Adrenal gland (tissue), 12 donors: Measurements from ENCODE around the gene COQ8B. TPM values are rescaled to one million over a fixed set of nuclear protein-coding genes. Genes with fewer than 3 reads are reported as not detected.

ENCODE experiments used
- DNase-seq, 7 donors: peaks; one replicate each; pipeline ENCODE4 v3.0.0-alpha.2; 2019 to 2020
- H3K27ac ChIP-seq, 5 donors: fragments of 200-600 bp; sonication (generic) in 4 of 5; 1 replicate in 3 of 5; 2 replicates in 2 of 5; pipeline versions ENCODE4 v1.5.1 to v1.8.0; 2016 to 2020; ENCODE audit warnings: mild to moderate bottlenecking in 1 of 5
- H3K27me3 ChIP-seq: fragments of 200-600 bp; 2 replicates; pipeline ENCODE4 v1.8.0; 2021
- H3K36me3 ChIP-seq, 2 donors: fragments of 200-600 bp; replicated peaks in 1 of 2; 1 replicate in 1 of 2; 2 replicates in 1 of 2; pipeline versions ENCODE4 v1.5.1 to v1.8.0; 2018 to 2022
- H3K4me1 ChIP-seq, 2 donors: fragments of 200-600 bp; replicated peaks in 1 of 2; 1 replicate in 1 of 2; 2 replicates in 1 of 2; pipeline versions ENCODE4 v1.5.1 to v1.8.0; 2018 to 2021
- H3K4me3 ChIP-seq, 4 donors: fragments of 200-600 bp; sonication (generic) in 3 of 4; one replicate each; pipeline ENCODE4 v1.5.1; 2016 to 2018
- H3K9me3 ChIP-seq, 3 donors: fragments of 200-600 bp; sonication (generic) in 1 of 3; replicated peaks in 1 of 3; 1 replicate in 2 of 3; 2 replicates in 1 of 3; pipeline versions ENCODE4 v1.5.1 to v1.8.0; 2016 to 2021
- POLR2A ChIP-seq, 2 donors: fragments of 450-650 bp; IDR thresholded peaks; one replicate each; pipeline ENCODE4 v1.6.1; 2017; ENCODE audit warnings: antibody characterized with exemption in 2 of 2, mild to moderate bottlenecking in 2 of 2, moderate library complexity in 1 of 2
- WGBS, 4 donors: extraction: QIAGEN DNeasy Blood & Tissue Kit in 2 of 4; methylation state at CpG; one replicate each; pipeline versions ENCODE4 v1.1.5 to v1.1.7; 2013 to 2017; 5-methylcytosine and 5-hydroxymethylcytosine counted together
- intact Hi-C, 2 donors: fragments of 100-400 bp; cut with DNase I; formaldehyde crosslinking; loops; one replicate each; pipeline versions ENCODE4 v1.14.1 to v1.15.0; 2022 to 2023
- polyA plus RNA-seq, 3 donors: library from polyadenylated mRNA; stranded (reverse); fragments of 200-250 nt in 2 of 3; fragments of 350-450 nt in 1 of 3; fragmentation: Illumina TruSeq in 1 of 3; extraction: RNeasy Lipid Tissue Mini Kit (QIAGEN cat#74804) in 1 of 3; gene quantifications; one replicate each; pipeline ENCODE4 v1.2.3, GENCODE V29; 2013 to 2014
- total RNA-seq, 9 donors: library from RNA; depleted of rRNA in 4 of 9; stranded (reverse); fragments of >200 nt in 4 of 9; fragments of 120-200 nt in 1 of 9; fragmentation: NEBNext Ultra II Directional in 1 of 9; extraction: Animal tissue kit (Norgen Biotek cat#: 25700) in 1 of 9; gene quantifications; one replicate each; pipeline versions ENCODE4 v1.1.0 to v1.2.4, GENCODE V29; 2013 to 2023
- TF ChIP-seq, protein P1 (sequence below), 6 experiments: fragments of 450-650 bp in 4 of 6; fragments of 200-600 bp in 2 of 6; sonication (generic) in 1 of 6; IDR thresholded peaks; 1 replicate in 5 of 6; 2 replicates in 1 of 6; pipeline versions ENCODE4 v1.5.1 to v1.8.0; 2016 to 2021; ENCODE audit warnings: antibody characterized with exemption in 6 of 6, mild to moderate bottlenecking in 2 of 6, moderate library complexity in 1 of 6
- donor health status: healthy with polysubstance abuse.
- donor health status: Bipolar disorder and iron deficiency.
- donor health status: DM: yes; HTN: yes; CAD: no.
- donor health status: DM: no; HTN: no; CAD: no.
- donor health status: DM: no; HTN: no; CAD: no.
- donor health status: DM: yes; HTN: yes; CAD: no.

COQ8B gene
- total and polyA plus RNA-seq, 12 donors: 13.7 to 80.4 (median 48.9) TPM

DNA sequence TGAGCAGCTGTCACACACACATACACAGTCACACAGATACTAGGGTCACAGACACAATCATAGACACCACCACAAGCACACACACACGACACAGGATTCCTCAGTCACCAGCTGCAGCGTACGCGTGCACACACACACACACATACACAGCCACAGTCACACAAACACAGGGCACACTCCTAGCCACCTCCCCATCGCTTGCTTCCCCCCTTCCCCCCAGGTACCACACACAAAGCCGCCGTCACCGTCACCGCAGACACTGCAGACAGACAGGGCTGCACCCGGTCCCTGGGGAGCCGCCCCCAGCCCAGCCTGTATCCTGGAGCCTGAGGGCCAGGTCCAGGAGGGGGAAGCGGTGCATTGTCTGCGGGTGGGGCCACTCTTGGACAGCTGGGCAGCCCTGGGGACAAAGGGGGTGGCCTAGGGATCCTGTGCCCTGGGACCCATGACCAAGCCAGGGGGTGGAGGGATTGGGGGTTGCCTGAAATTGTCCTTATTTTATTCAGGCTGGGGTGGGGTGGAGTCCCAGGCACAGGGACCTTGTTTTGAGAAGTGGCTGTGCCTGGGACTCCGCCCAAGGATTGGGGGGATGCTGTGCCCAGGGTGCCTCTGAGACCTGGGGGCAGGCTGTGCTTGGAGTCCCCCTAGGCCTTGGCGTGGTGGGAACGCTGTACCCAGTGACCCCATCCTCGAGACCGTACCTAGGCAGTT lies 27.2 kb downstream of the COQ8B start:
- H3K27me3 ChIP-seq: no peaks in the 10 kb centered on the region
- intact Hi-C loops: no loop called here
- H3K36me3 ChIP-seq: peaks cover 0 to 9% of the 10 kb centered on the region in 2 donors
- no peak for DNase-seq
- peak overlapping the region in 1 of 4 donors; percentile 67 for H3K4me3 ChIP-seq
- 59 to 76% (median 63%) methylated on average over 8 to 18 of the region's 18 CpGs for WGBS, 4 donors
- TF ChIP-seq POLR2A (IDR thresholded peaks at IDR 0.05): no peak
- TF ChIP-seq, protein P1, sequence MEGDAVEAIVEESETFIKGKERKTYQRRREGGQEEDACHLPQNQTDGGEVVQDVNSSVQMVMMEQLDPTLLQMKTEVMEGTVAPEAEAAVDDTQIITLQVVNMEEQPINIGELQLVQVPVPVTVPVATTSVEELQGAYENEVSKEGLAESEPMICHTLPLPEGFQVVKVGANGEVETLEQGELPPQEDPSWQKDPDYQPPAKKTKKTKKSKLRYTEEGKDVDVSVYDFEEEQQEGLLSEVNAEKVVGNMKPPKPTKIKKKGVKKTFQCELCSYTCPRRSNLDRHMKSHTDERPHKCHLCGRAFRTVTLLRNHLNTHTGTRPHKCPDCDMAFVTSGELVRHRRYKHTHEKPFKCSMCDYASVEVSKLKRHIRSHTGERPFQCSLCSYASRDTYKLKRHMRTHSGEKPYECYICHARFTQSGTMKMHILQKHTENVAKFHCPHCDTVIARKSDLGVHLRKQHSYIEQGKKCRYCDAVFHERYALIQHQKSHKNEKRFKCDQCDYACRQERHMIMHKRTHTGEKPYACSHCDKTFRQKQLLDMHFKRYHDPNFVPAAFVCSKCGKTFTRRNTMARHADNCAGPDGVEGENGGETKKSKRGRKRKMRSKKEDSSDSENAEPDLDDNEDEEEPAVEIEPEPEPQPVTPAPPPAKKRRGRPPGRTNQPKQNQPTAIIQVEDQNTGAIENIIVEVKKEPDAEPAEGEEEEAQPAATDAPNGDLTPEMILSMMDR (IDR thresholded peaks at IDR 0.05): no peak
- H3K9me3 ChIP-seq: no peaks in the 10 kb centered on the region
- H3K4me1 ChIP-seq: peaks cover 13 to 15% of the 10 kb centered on the region in 2 donors
- H3K27ac ChIP-seq: peak overlapping the region in 3 of 5 donors; percentile 37 to 89 (median 64)

DNA sequence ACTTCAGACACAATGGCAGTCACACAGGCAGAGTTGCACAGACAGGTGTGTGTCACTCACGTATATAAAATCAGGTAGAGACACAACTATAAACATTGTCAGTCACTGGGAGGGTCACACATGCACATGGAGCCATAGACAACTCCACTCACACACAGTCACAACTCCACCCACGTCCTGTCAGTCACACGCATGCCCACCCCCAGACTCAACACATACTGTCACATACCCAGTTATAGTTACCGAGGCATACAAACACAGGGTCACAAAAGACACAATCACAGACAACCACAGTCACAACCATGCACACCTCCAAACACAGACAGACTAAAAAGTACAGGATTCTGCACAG lies 27.7 kb downstream of the COQ8B start:
- 62 to 75% (median 63%) methylated on average over 4 of the region's 4 CpGs for WGBS, 4 donors
- Histone ChIP-seq H3K4me1 (peaks cover 13 to 15% of the 10 kb centered on the region in 2 donors), H3K36me3 (peaks cover 0 to 9% of the 10 kb centered on the region in 2 donors), H3K27ac (peak overlapping the region in 1 of 5 donors; percentile 89), H3K4me3 (peak overlapping the region in 1 of 4 donors; percentile 67), H3K9me3 (no peaks in the 10 kb centered on the region), H3K27me3 (no peaks in the 10 kb centered on the region)
- TF ChIP-seq POLR2A (IDR thresholded peaks at IDR 0.05): no peak
- TF ChIP-seq, protein P1 (IDR thresholded peaks at IDR 0.05): no peak
- DNase-seq: no peak
- intact Hi-C loops: no loop called here

DNA sequence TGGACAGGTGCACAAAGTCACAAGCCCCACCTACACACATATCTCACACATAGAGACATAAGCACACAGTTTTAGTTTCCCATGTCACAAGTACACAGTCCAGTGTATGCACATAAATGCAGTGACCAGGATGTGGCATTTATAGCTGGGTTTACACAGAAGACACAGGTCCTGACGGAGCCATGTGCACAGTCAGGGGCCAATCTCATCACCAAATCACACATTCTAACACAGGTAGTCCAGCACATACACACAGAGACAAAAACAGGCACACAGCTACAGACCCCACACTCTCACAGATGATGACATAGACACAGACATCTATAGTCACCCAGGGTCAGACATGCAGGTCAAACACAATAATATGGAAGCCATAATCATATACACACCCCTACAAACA lies 28.4 kb downstream of the COQ8B start:
- intact Hi-C loops: no loop called here
- peak overlapping the region in 1 of 4 donors; percentile 67 for H3K4me3 ChIP-seq

DNA sequence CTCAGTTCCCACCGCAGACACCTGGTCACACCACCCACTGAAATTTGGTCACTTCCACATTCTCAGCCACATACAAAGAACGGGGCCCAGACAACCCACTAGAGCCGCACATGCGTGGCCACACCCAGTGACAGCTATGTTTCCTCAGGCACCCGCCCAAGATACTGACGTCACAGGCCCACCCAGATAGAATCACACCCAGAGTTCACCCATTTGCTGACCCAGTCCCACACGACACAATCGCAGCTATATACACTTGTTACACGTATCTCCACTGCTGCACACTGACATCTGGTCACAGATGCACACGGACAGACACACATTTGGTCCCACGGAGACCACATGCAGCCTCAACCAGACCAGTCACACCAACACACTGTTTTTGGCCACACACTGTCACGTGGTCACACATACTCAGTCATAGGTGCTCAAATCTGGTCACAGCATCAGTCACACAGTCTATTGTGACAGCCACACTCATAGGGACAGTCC lies 29.1 kb downstream of the COQ8B start:
- H3K9me3 ChIP-seq: no peaks in the 10 kb centered on the region
- DNase-seq: peak in 6 of 7 donors; percentile 39 to 86 (median 58)
- intact Hi-C loops: no loop called here
- peak overlapping the region in 2 of 5 donors; percentile 30 to 89 for H3K27ac ChIP-seq
- H3K36me3 ChIP-seq: peaks cover 0 to 12% of the 10 kb centered on the region in 2 donors
- H3K4me1 ChIP-seq: peaks cover 13 to 15% of the 10 kb centered on the region in 2 donors
- H3K4me3 ChIP-seq: no peak overlapping the region
- H3K27me3 ChIP-seq: no peaks in the 10 kb centered on the region
- TF ChIP-seq POLR2A (IDR thresholded peaks at IDR 0.05): no peak
- TF ChIP-seq, protein P1 (IDR thresholded peaks at IDR 0.05): no peak
- WGBS, 4 donors: 56 to 72% (median 67%) methylated on average over 7 to 12 of the region's 12 CpGs

More for the DNA sequence above, 28.4 kb downstream of the COQ8B start:
- 86 to 100% (median 95%) methylated on average over 1 of the region's 1 CpG for WGBS, 4 donors
- peaks cover 0 to 10% of the 10 kb centered on the region in 2 donors for H3K36me3 ChIP-seq
- H3K9me3 ChIP-seq: no peaks in the 10 kb centered on the region
- H3K27me3 ChIP-seq: no peaks in the 10 kb centered on the region
- no peak for DNase-seq
- no peak for TF ChIP-seq POLR2A (IDR thresholded peaks at IDR 0.05)
- TF ChIP-seq, protein P1 (IDR thresholded peaks at IDR 0.05): no peak
- H3K27ac ChIP-seq: peak overlapping the region in 1 of 5 donors; percentile 89
- peaks cover 13 to 15% of the 10 kb centered on the region in 2 donors for H3K4me1 ChIP-seq
